ENCODE results near the gene STXBP5. TPM values are rescaled to one million over a fixed set of nuclear protein-coding genes. Genes with fewer than 3 reads are reported as not detected.

The STXBP5 gene
- total RNA-seq, 1 experiment from 2014 or later = 17.9 TPM

DNA sequence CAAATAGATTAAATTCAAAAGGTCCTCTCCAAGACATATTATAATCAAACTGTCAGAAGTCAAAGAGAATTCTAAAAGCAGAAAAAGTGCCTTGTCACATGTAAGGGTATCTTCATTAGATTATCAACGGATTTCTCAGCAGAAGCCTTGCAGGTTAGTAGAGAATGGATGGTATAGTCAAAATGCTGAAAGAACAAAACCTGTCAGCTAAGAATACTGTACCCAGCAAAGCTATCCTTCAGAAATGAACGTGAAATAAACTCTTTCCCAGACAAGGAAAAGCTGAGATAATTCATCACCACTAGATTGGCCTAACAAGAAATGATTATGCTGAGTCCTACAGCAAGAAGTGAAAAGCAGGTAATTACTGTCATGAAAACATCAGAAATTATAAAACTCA is 92.9 kb downstream of the STXBP5 start:
- peaks cover 35% of the 10 kb centered on the region for H3K36me3 Mint-ChIP-seq (ENCODE audit: insufficient read depth, unreplicated experiment)
- ChIA-PET CTCF (no interaction called here), POLR2A (no interaction called here)
- H3K27me3 Mint-ChIP-seq (ENCODE audit: insufficient read depth, unreplicated experiment) = no peaks in the 10 kb centered on the region
- H3K9me3 Mint-ChIP-seq (ENCODE audit: unreplicated experiment) = peaks cover 52% of the 10 kb centered on the region
- TF ChIP-seq, protein P1, sequence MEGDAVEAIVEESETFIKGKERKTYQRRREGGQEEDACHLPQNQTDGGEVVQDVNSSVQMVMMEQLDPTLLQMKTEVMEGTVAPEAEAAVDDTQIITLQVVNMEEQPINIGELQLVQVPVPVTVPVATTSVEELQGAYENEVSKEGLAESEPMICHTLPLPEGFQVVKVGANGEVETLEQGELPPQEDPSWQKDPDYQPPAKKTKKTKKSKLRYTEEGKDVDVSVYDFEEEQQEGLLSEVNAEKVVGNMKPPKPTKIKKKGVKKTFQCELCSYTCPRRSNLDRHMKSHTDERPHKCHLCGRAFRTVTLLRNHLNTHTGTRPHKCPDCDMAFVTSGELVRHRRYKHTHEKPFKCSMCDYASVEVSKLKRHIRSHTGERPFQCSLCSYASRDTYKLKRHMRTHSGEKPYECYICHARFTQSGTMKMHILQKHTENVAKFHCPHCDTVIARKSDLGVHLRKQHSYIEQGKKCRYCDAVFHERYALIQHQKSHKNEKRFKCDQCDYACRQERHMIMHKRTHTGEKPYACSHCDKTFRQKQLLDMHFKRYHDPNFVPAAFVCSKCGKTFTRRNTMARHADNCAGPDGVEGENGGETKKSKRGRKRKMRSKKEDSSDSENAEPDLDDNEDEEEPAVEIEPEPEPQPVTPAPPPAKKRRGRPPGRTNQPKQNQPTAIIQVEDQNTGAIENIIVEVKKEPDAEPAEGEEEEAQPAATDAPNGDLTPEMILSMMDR (IDR thresholded peaks at IDR 0.05; ENCODE audit: insufficient read depth in 1 of 2, low read depth in 1 of 2, low read length in 1 of 2, severe bottlenecking in 1 of 2, unreplicated experiment in 1 of 2) = no peak
- BruUV-seq (replicated peaks) = no TSS peak
- Histone ChIP-seq H3K4me1 (no peaks in the 10 kb centered on the region), H3K27me3 (replicated peaks; ENCODE audit: control insufficient read depth, insufficient read depth, low read length) (no peaks in the 10 kb centered on the region), H3K4me3 (ENCODE audit: low read depth, low read length) (no peak overlapping the region), H3K9me3 (no peaks in the 10 kb centered on the region), H3K36me3 (ENCODE audit: control insufficient read depth, insufficient read depth, low read length) (no peaks in the 10 kb centered on the region)
- no peak overlapping the region for H3K4me3 Mint-ChIP-seq (ENCODE audit: unreplicated experiment)
- H3K27ac Mint-ChIP-seq (ENCODE audit: unreplicated experiment) = no peak overlapping the region
- intact Hi-C loops (cut with micrococcal nuclease; ENCODE audit: unreplicated experiment) = no loop called here
- DNase-seq = no peak
- no peaks in the 10 kb centered on the region for H3K4me1 Mint-ChIP-seq (ENCODE audit: low read depth, unreplicated experiment)

DNA sequence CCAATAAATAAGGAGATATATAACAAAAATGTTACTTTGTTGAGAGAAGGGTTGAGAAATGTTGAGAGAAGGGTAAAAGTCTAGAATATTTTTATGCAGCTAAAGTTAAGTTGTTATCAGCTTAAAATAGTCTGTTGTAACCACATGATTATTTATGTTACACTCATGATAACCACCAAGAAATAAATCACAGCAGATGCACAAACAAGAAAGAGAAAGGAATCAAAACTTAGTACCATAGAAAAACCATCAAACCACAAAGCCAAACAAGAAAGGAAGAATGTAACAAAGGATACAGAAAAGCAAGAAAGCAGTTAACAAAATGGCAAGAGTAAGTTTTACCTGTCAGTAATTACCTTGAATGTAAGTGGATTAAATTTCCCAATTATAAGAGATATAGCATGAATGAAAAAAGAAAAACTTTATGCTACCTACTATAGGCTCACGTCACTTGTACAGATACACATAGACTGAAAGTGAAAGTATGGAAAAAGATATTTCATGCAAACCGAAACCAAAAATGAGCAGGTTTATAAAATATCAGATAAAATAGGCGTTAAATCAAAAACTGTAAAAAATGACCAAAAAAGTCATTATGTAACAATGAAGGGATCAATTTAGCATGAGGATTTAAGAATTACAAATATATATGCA is 93.6 kb downstream of the STXBP5 start:
- Mint-ChIP-seq H3K27me3 (ENCODE audit: insufficient read depth, unreplicated experiment) (no peaks in the 10 kb centered on the region), H3K36me3 (ENCODE audit: insufficient read depth, unreplicated experiment) (peaks cover 39% of the 10 kb centered on the region), H3K27ac (ENCODE audit: unreplicated experiment) (no peak overlapping the region), H3K4me3 (ENCODE audit: unreplicated experiment) (no peak overlapping the region), H3K9me3 (ENCODE audit: unreplicated experiment) (peaks cover 53% of the 10 kb centered on the region), H3K4me1 (ENCODE audit: low read depth, unreplicated experiment) (no peaks in the 10 kb centered on the region)
- Histone ChIP-seq H3K4me1 (no peaks in the 10 kb centered on the region), H3K4me3 (ENCODE audit: low read depth, low read length) (no peak overlapping the region), H3K27me3 (replicated peaks; ENCODE audit: control insufficient read depth, insufficient read depth, low read length) (no peaks in the 10 kb centered on the region), H3K9me3 (no peaks in the 10 kb centered on the region), H3K36me3 (ENCODE audit: control insufficient read depth, insufficient read depth, low read length) (no peaks in the 10 kb centered on the region)
- no TSS peak for BruUV-seq (replicated peaks)
- ChIA-PET CTCF (no interaction called here), POLR2A (no interaction called here)
- TF ChIP-seq, protein P1 (IDR thresholded peaks at IDR 0.05; ENCODE audit: insufficient read depth in 1 of 2, low read depth in 1 of 2, low read length in 1 of 2, severe bottlenecking in 1 of 2, unreplicated experiment in 1 of 2) = no peak
- no peak for DNase-seq
- intact Hi-C loops (cut with micrococcal nuclease; ENCODE audit: unreplicated experiment) = no loop called here

DNA sequence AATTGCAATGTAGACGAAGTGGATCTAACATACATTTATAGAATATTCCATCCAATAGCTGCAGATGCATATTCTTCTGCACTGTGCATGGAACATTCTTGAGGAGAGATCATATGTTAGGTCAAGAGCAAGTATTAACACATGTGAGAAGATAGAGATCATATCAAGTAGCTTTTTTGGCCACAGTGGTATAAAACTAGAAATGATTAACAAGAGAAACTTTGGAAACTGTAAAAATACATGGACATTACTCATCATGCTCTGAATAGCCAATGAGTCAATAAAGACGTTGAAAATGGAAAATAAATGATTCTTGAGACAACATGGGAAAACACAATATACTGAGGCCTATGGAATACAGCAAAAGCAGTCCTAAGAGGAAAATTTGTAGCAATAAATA is 94.2 kb downstream of the STXBP5 start:
- Histone ChIP-seq H3K9me3 (peaks cover 2% of the 10 kb centered on the region; the same call in 1 of the 2 replicates), H3K27me3 (replicated peaks; ENCODE audit: control insufficient read depth, insufficient read depth, low read length) (no peaks in the 10 kb centered on the region), H3K4me3 (ENCODE audit: low read depth, low read length) (no peak overlapping the region), H3K36me3 (ENCODE audit: control insufficient read depth, insufficient read depth, low read length) (0 out of 2 replicates have a peak, but pooled peaks cover under 1% of the 10 kb centered on the region), H3K4me1 (no peaks in the 10 kb centered on the region)
- Mint-ChIP-seq H3K27ac (ENCODE audit: unreplicated experiment) (no peak overlapping the region), H3K4me1 (ENCODE audit: low read depth, unreplicated experiment) (no peaks in the 10 kb centered on the region), H3K4me3 (ENCODE audit: unreplicated experiment) (no peak overlapping the region), H3K9me3 (ENCODE audit: unreplicated experiment) (peaks cover 58% of the 10 kb centered on the region), H3K27me3 (ENCODE audit: insufficient read depth, unreplicated experiment) (no peaks in the 10 kb centered on the region), H3K36me3 (ENCODE audit: insufficient read depth, unreplicated experiment) (peaks cover 45% of the 10 kb centered on the region)
- ChIA-PET POLR2A (no interaction called here), CTCF (no interaction called here)
- TF ChIP-seq, protein P1 (IDR thresholded peaks at IDR 0.05; ENCODE audit: insufficient read depth in 1 of 2, low read depth in 1 of 2, low read length in 1 of 2, severe bottlenecking in 1 of 2, unreplicated experiment in 1 of 2) = no peak
- no peak for DNase-seq
- intact Hi-C loops (cut with micrococcal nuclease; ENCODE audit: unreplicated experiment) = no loop called here
- BruUV-seq (replicated peaks) = no TSS peak

Measured in Caco-2 (cell line).